ENCODE results near the gene TRMT2A.

TRMT2A gene

GRCh38 chr22:20106205-20106848 lies 10.7 kb downstream of the TRMT2A start:
- no peak for DNase-seq (ENCODE audit: low spot score)

GRCh38 chr22:20105456-20106204 lies 11.4 kb downstream of the TRMT2A start:
- no peak for DNase-seq (ENCODE audit: low spot score)

GRCh38 chr22:20102203-20102780 lies 14.7 kb downstream of the TRMT2A start:
- DNase-seq (ENCODE audit: low spot score) = no peak

DNA sequence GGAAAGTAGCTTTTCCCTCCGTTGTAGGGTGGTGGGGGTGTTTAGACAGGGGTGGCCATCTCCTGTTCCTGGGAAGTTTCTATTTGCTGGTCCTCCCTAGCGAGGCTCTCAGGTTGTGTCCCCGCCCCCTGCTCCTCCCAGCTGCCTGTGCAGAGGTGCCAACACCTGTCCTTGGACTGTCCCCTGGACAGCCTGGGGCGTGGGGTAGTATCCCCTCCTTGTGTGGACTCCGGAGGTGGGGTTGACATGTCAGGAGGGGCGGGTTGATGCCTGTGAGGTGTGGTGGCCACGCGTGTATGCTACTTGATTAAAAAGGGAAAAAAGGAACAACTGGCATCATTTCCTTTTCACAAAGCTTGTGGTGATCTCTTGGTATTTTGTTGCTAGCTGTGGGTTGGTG lies 15.4 kb downstream of the TRMT2A start:
- DNase-seq (ENCODE audit: low spot score) = no peak

- DNase-seq (ENCODE audit: low spot score) = no peak
These were observed 17.8 kb downstream of the TRMT2A start for GRCh38 chr22:20099099-20099711.

GRCh38 chr22:20096574-20097420 lies 20.2 kb downstream of the TRMT2A start:
- DNase-seq (ENCODE audit: low spot score) = no peak

DNA sequence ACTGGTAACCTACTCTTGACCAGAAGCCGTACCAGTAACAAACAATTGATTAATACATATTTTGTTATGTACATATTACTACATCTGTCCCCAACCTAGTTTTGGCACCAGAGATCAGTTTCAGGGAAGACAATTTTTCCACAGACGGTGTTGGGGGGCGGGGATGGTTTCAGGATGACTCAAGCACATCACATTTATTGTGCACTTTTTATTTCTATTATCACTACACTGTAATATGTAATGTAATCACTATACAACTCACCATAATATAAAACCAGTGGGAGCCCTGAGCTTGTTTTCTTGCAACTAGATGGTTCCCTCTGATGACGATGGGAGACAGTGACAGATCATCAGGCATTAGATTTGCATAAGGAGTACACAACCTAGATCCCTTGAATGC lies 21.5 kb downstream of the TRMT2A start:
- DNase-seq (ENCODE audit: low spot score) = no peak

DNA sequence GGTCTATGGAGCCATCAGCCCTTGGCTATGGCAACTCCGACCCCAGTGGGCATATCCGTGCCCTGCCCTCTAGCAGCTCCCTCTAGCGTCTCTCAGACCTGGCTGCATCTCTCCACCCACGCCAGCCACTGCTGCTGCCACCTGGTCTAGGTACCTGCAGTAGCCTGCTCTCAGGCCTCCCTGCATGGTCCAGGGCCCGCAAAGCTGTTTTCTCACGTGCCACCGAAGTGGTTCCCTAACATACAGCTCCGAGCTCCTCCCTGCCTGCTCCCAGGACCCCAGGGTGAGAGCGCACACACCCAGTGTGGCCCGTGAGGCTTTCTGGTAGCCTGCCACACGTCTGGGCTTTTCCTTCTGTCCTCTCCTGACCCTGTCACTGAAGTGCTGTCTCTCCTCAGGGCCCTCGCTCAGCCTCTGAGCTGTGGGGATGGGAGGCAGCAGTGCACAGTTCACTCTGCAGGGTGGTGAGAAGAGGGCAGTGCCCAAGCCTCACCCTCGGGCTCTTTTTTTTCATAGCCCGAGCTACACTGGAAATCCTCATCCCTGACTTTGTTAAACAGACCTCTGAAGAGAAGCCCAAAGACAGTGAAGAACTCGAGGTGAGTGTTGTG lies 22.7 kb downstream of the TRMT2A start:
- DNase-seq (ENCODE audit: low spot score) = no peak

GRCh38 chr22:20093418-20094196 lies 23.4 kb downstream of the TRMT2A start:
- DNase-seq (ENCODE audit: low spot score) = no peak

GRCh38 chr22:20092477-20092854 lies 24.6 kb downstream of the TRMT2A start:
- no peak for DNase-seq (ENCODE audit: low spot score)

- DNase-seq (ENCODE audit: low spot score) = no peak
These were observed 25.1 kb downstream of the TRMT2A start for GRCh38 chr22:20091690-20092476.

- no peak for DNase-seq (ENCODE audit: low spot score)
These were observed 26.2 kb downstream of the TRMT2A start for GRCh38 chr22:20090730-20091240.

DNA sequence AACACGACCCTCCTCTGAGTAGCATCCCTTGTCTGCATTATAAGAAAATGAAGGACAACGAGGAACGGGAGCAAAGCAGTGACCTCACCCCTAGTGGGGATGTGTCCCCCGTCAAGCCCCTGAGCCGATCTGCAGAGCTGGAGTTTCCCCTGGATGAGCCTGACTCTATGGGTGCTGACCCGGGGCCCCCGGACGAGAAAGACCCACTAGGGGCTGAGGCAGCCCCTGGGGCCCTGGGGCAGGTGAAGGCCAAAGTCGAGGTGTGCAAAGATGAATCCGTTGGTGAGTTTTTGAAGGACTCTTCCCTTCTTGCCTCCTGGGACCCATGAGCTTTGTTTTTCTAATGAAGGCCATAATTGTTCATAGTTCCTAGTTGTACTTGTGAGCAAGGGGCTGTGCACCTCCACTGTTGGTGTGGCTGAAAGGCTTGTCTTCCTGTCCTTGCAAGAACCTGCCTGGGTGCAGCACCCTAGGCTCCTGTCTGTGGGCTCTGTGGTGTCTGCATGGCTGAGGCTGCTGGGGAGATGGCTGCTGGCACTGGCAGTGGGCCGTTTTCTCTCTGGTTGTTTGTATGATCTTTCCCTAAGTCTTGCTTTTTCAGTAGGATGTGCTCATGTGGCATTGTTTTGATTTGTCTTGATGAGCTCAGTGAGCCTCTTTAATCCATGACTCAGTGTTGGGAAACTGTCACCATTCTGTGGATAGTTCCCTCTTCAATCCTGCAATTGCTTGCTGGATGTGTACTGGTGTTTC lies 26.9 kb downstream of the TRMT2A start:
- DNase-seq (ENCODE audit: low spot score) = no peak

DNA sequence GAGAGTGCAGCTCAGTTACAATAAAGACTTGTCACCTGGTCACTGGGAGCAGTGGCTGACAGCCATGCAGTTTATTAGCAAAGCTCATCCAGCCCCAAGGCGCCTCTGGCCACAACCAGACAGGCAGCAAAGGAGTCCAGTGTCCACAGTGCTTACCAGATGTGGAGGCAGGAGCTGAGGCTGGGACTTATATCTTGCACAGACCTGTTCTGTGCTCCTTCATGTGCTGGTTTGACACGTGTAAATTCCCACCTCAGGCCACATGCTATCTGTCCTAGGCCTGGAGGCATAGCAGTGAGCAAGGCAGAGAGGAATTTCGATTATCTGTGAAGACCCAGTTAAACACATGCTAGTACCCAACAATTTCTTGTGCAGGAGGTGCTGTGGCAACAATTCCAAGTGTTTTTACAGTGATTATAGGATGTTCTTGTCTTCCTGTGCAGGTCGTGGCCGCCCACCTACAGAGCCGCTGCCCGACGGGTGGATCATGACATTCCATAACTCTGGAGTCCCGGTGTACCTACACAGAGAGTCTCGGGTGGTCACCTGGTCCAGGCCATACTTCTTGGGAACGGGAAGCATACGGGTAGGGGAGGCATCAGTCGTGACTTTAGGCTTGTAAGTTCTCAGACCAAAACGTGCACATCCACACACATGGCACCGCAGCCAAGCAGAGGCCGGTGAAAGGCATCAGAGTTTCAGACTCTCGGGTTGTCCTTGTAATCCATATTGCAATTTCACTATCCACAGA lies 27.6 kb downstream of the TRMT2A start:
- no peak for DNase-seq (ENCODE audit: low spot score)

GRCh38 chr22:20088263-20088648 lies 28.8 kb downstream of the TRMT2A start:
- no peak for DNase-seq (ENCODE audit: low spot score)

- DNase-seq (ENCODE audit: low spot score) = no peak
These were observed 29.4 kb downstream of the TRMT2A start for GRCh38 chr22:20087319-20088262.

GRCh38 chr22:20086763-20087162 lies 30.3 kb downstream of the TRMT2A start:
- no peak for DNase-seq (ENCODE audit: low spot score)

Data from activated CD4-positive, alpha-beta T cell treated with anti-CD3 and anti-CD28 coated beads, Interleukin-2, Interleukin-4, amounts not matched to agents 100 ng/mL and 50 ng/mL, durations not matched to agents 16 hours and 8 hours (primary cell).